CD14-positive monocyte (primary cell): ENCODE measurements around the gene ABCG4. TPM values are rescaled to one million over a fixed set of nuclear protein-coding genes. Genes with fewer than 3 reads are reported as not detected.
A peak's percentile ranks its signal among the peaks of the same experiment; 100 is the strongest.

Experiments used
- DNase-seq, 3 donors: peaks; one replicate each; pipeline ENCODE4 v3.0.0-alpha.2; 2011 to 2022
- H2AFZ ChIP-seq: 2 replicates; pipeline ENCODE4 v1.6.0; 2012; ENCODE audit warnings: mild to moderate bottlenecking, low read depth, low read length, inconsistent platforms; ENCODE audit not compliant: insufficient read depth, poor library complexity, severe bottlenecking
- H3K27ac ChIP-seq, 2 donors: 1 replicate in 1 of 2; 2 replicates in 1 of 2; pipeline ENCODE4 v1.5.1; 2012 to 2013; ENCODE audit warnings: low read length in 2 of 2, control low read depth in 1 of 2, inconsistent platforms in 1 of 2, low read depth in 1 of 2, mild to moderate bottlenecking in 1 of 2
- H3K27me3 ChIP-seq, 2 donors: one replicate each; pipeline versions ENCODE4 v1.6.0 to v1.6.1; 2011 to 2013; ENCODE audit warnings: low read length in 2 of 2; ENCODE audit not compliant: control insufficient read depth in 2 of 2, insufficient read depth in 2 of 2
- H3K36me3 ChIP-seq, 2 donors: replicated peaks in 1 of 2; 1 replicate in 1 of 2; 2 replicates in 1 of 2; pipeline versions ENCODE4 v1.5.1 to v1.6.1; 2012 to 2013; ENCODE audit warnings: low read length in 2 of 2, control low read depth in 1 of 2, inconsistent platforms in 1 of 2, mild to moderate bottlenecking in 1 of 2; ENCODE audit not compliant: insufficient read depth in 2 of 2, control insufficient read depth in 1 of 2
- H3K4me1 ChIP-seq, 2 donors: 1 replicate in 1 of 2; 2 replicates in 1 of 2; pipeline versions ENCODE4 v1.5.1 to v1.6.1; 2012 to 2013; ENCODE audit warnings: low read length in 2 of 2, control low read depth in 1 of 2, inconsistent platforms in 1 of 2, mild to moderate bottlenecking in 1 of 2, moderate library complexity in 1 of 2; ENCODE audit not compliant: insufficient read depth in 2 of 2, control insufficient read depth in 1 of 2
- H3K4me2 ChIP-seq: replicated peaks from 2 replicates; pipeline ENCODE3; 2012; ENCODE audit warnings: low read length, moderate library complexity, mild to moderate bottlenecking; ENCODE audit not compliant: poor library complexity, severe bottlenecking; ENCODE audit errors: extremely low read depth
- H3K4me3 ChIP-seq, 3 experiments: fragments of 200-600 bp in 1 of 3; sonication (generic) in 1 of 3; replicated peaks in 1 of 3; 1 replicate in 2 of 3; 2 replicates in 1 of 3; pipeline ENCODE4 v1.5.1; 2011 to 2013; ENCODE audit warnings: low read length in 3 of 3, mild to moderate bottlenecking in 3 of 3, control low read depth in 2 of 3, low read depth in 2 of 3, inconsistent platforms in 1 of 3, moderate library complexity in 1 of 3
- H3K79me2 ChIP-seq: 2 replicates; pipeline ENCODE4 v1.6.0; 2012; ENCODE audit warnings: mild to moderate bottlenecking, control low read depth, inconsistent platforms, low read length, moderate library complexity; ENCODE audit not compliant: insufficient read depth
- H3K9ac ChIP-seq: 2 replicates; pipeline ENCODE4 v1.6.0; 2017; ENCODE audit warnings: low read length, mild to moderate bottlenecking; ENCODE audit not compliant: insufficient read depth, poor library complexity, severe bottlenecking
- H3K9me3 ChIP-seq, 2 donors: replicated peaks in 1 of 2; 1 replicate in 1 of 2; 2 replicates in 1 of 2; pipeline versions ENCODE4 v1.5.1 to v1.6.1; 2012 to 2013; ENCODE audit warnings: low read length in 2 of 2, control low read depth in 1 of 2; ENCODE audit not compliant: control insufficient read depth in 1 of 2, insufficient read depth in 1 of 2
- H4K20me1 ChIP-seq: 2 replicates; pipeline ENCODE4 v1.6.0; 2012; ENCODE audit warnings: mild to moderate bottlenecking, low read length, control low read depth, moderate library complexity; ENCODE audit not compliant: insufficient read depth
- H3K27ac Mint-ChIP-seq, 7 donors: one replicate each; pipeline ENCODE4 v1.8.0; 2020; ENCODE audit warnings: mild to moderate bottlenecking in 7 of 7, mixed read lengths in 7 of 7, moderate library complexity in 6 of 7, inconsistent platforms in 2 of 7
- H3K27me3 Mint-ChIP-seq, 3 donors: one replicate each; pipeline ENCODE4 v1.8.0; 2021 to 2022; ENCODE audit warnings: low read depth in 3 of 3, mild to moderate bottlenecking in 3 of 3, mixed read lengths in 3 of 3, moderate library complexity in 3 of 3, inconsistent platforms in 1 of 3
- H3K36me3 Mint-ChIP-seq, 2 donors: one replicate each; pipeline ENCODE4 v1.8.0; 2020; ENCODE audit warnings: mixed read lengths in 2 of 2, inconsistent platforms in 1 of 2, mild to moderate bottlenecking in 1 of 2
- H3K4me1 Mint-ChIP-seq: one replicate; pipeline ENCODE4 v1.8.0; 2020; ENCODE audit warnings: mild to moderate bottlenecking, mixed read lengths
- H3K4me3 Mint-ChIP-seq, 2 donors: one replicate each; pipeline ENCODE4 v1.8.0; 2020; ENCODE audit warnings: mild to moderate bottlenecking in 2 of 2, mixed read lengths in 2 of 2, moderate library complexity in 1 of 2
- H3K9me3 Mint-ChIP-seq, 7 donors: one replicate each; pipeline ENCODE4 v1.8.0; 2020 to 2022; ENCODE audit warnings: mixed read lengths in 7 of 7, mild to moderate bottlenecking in 6 of 7, moderate library complexity in 6 of 7, inconsistent platforms in 2 of 7
- WGBS: methylation state at CpG from one replicate; pipeline ENCODE4 v1.1.5; 2013; ENCODE audit warnings: missing lambda C conversion rate; ENCODE audit not compliant: insufficient coverage; 5-methylcytosine and 5-hydroxymethylcytosine counted together
- intact Hi-C, 2 donors: fragments of 100-400 bp; cut with micrococcal nuclease; formaldehyde crosslinking; loops; one replicate each; pipeline versions ENCODE4 v1.15.0 to v1.15.1; 2023
- polyA plus RNA-seq, 3 donors: library from polyadenylated mRNA; depleted of rRNA in 1 of 3; unstranded in 2 of 3; stranded (reverse) in 1 of 3; fragments of 300-500 nt in 2 of 3; fragments of >200 nt in 1 of 3; fragmentation: Illumina TruSeq in 2 of 3; gene quantifications; 1 replicate in 2 of 3; 2 replicates in 1 of 3; pipeline ENCODE4 v1.2.3, GENCODE V29; 2012 to 2021
- TF ChIP-seq, protein P1 (sequence below): fragments of 200-600 bp; IDR thresholded peaks from one replicate; pipeline ENCODE4 v1.8.0; 2022; ENCODE audit warnings: antibody characterized with exemption, mild to moderate bottlenecking

The ABCG4 gene
- polyA plus RNA-seq, 3 donors = 0.04 TPM; not detected in 2

DNA sequence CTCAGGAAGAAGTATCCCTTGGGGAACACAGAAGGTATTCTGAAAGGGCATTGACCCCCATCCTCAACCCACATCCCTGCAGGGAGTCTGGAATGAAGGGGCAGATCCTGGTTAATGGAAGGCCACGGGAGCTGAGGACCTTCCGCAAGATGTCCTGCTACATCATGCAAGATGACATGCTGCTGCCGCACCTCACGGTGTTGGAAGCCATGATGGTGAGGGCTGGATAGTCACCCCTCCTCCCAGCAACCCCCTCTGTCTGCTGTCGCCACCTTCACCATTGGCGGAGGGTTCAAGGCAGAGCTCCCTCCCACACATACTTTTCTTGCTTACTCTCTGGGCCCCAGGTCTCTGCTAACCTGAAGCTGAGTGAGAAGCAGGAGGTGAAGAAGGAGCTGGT is 5.3 kb downstream of the ABCG4 start:
- no CpG with 5 or more reads among the region's 6 CpGs for WGBS
- TF ChIP-seq, protein P1, sequence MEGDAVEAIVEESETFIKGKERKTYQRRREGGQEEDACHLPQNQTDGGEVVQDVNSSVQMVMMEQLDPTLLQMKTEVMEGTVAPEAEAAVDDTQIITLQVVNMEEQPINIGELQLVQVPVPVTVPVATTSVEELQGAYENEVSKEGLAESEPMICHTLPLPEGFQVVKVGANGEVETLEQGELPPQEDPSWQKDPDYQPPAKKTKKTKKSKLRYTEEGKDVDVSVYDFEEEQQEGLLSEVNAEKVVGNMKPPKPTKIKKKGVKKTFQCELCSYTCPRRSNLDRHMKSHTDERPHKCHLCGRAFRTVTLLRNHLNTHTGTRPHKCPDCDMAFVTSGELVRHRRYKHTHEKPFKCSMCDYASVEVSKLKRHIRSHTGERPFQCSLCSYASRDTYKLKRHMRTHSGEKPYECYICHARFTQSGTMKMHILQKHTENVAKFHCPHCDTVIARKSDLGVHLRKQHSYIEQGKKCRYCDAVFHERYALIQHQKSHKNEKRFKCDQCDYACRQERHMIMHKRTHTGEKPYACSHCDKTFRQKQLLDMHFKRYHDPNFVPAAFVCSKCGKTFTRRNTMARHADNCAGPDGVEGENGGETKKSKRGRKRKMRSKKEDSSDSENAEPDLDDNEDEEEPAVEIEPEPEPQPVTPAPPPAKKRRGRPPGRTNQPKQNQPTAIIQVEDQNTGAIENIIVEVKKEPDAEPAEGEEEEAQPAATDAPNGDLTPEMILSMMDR = no peak
- Histone ChIP-seq H3K36me3 (no peaks in the 10 kb centered on the region), H3K79me2 (no peaks in the 10 kb centered on the region), H4K20me1 (no peaks in the 10 kb centered on the region), H3K4me2 (no peak overlapping the region), H3K27ac (no peak overlapping the region), H3K4me3 (no peak overlapping the region), H3K27me3 (peaks cover 21 to 27% of the 10 kb centered on the region in 2 donors), H2AFZ (no peak overlapping the region), H3K9ac (no peak overlapping the region), H3K4me1 (peaks cover 7 to 10% of the 10 kb centered on the region in 2 donors), H3K9me3 (no peaks in the 10 kb centered on the region)
- Mint-ChIP-seq H3K4me1 (peaks cover 18% of the 10 kb centered on the region), H3K36me3 (no peaks in the 10 kb centered on the region), H3K27me3 (peaks cover 44 to 62% (median 55%) of the 10 kb centered on the region in 3 donors), H3K9me3 (peaks cover 0 to 18% (median 0%) of the 10 kb centered on the region in 7 donors), H3K4me3 (no peak overlapping the region), H3K27ac (no peak overlapping the region)
- intact Hi-C loops = no loop called here
- no peak for DNase-seq

DNA sequence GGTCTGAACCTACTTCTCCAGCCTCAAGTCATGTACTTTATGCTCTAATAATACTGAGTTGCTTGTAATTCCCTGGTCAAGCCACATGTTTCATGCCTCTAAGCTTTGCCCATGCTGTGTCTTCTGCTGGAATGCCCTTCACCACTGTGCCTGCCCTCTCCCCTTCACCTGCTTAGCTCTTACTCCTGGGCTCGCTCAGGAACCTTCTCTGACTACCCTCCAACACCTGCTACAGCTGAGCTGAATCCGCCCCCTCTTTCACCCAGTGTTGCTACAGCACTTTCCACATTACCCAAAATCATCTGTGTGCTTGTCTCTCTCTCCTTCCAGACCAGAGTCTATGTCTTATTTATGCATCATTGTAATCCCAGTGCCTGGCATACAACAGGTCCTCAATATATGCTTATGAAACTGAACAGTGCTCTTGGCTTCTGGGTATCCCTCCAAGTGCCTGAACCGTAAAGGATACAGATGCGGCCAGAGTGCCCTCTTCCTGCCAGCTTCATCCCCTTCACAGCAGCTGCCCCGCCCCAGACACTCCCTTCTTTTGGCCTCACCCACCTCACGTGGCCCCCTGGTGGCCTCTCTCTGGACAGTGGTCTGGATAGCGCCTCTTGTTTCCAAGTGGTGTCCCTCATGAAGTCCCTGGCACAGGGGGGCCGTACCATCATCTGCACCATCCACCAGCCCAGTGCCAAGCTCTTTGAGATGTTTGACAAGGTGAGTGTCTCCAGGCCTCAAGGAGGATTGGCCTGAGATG is 7.1 kb downstream of the ABCG4 start:
- Histone ChIP-seq H3K4me3 (no peak overlapping the region), H3K9me3 (no peaks in the 10 kb centered on the region), H3K27me3 (peaks cover 5 to 11% of the 10 kb centered on the region in 2 donors), H3K4me2 (no peak overlapping the region), H3K9ac (no peak overlapping the region), H3K27ac (no peak overlapping the region), H3K79me2 (no peaks in the 10 kb centered on the region), H2AFZ (no peak overlapping the region), H3K4me1 (no peaks in the 10 kb centered on the region), H3K36me3 (no peaks in the 10 kb centered on the region), H4K20me1 (no peaks in the 10 kb centered on the region)
- Mint-ChIP-seq H3K36me3 (no peaks in the 10 kb centered on the region), H3K27ac (no peak overlapping the region), H3K9me3 (peaks cover 0 to 8% (median 0%) of the 10 kb centered on the region in 7 donors), H3K27me3 (peaks cover 31 to 46% (median 40%) of the 10 kb centered on the region in 3 donors), H3K4me3 (peak overlapping the region in 1 of 2 donors; percentile 76), H3K4me1 (peaks cover 6% of the 10 kb centered on the region)
- intact Hi-C loops = no loop called here
- DNase-seq = peak in 1 of 3 donors; percentile 27
- WGBS = 51% methylated on average over 7 of the region's 8 CpGs
- TF ChIP-seq, protein P1 = peak; percentile 18
